ENCODE data around the gene VANGL2. TPM values are rescaled to one million over a fixed set of nuclear protein-coding genes. Genes with fewer than 3 reads are reported as not detected.
A peak's percentile ranks its signal among the peaks of the same experiment; 100 is the strongest.

VANGL2 gene
- total RNA-seq, 1 experiment from 2014 or later: 0.26 TPM

GRCh38 chr1:160397651-160398050 lies 2.7 kb upstream of the VANGL2 start:
- BruUV-seq (replicated peaks): no TSS peak
- H3K36me3 Mint-ChIP-seq (ENCODE audit: insufficient read depth, unreplicated experiment): no peaks in the 10 kb centered on the region
- no peak for TF ChIP-seq CTCF (IDR thresholded peaks at IDR 0.05; ENCODE audit: unreplicated experiment)
- ChIA-PET POLR2A (interaction anchor here (0.7 to 1.7 kb wide), 4 partner anchors 11 to 352 kb away, joined by 3 to 5 read pairs (median 3); no protein-coding TSS in a partner anchor), CTCF (interaction anchor here (0.5 to 3.4 kb wide), 13 partner anchors 11 to 427 kb away, joined by 3 to 25 read pairs (median 4); no protein-coding TSS in a partner anchor)
- no peak for DNase-seq (ENCODE audit: unreplicated experiment)
- H3K4me3 Mint-ChIP-seq (ENCODE audit: unreplicated experiment): no peak overlapping the region
- H3K27me3 Mint-ChIP-seq (ENCODE audit: insufficient read depth, unreplicated experiment): peaks cover 16% of the 10 kb centered on the region
- intact Hi-C loops (cut with micrococcal nuclease): no loop called here
- no peak overlapping the region for H3K27ac Mint-ChIP-seq (ENCODE audit: low read depth, unreplicated experiment)
- no peaks in the 10 kb centered on the region for H3K9me3 Mint-ChIP-seq (ENCODE audit: unreplicated experiment)
- H3K4me1 Mint-ChIP-seq (ENCODE audit: insufficient read depth, unreplicated experiment): peaks cover 7% of the 10 kb centered on the region

- DNase-seq (ENCODE audit: unreplicated experiment): peak; percentile 36
- ChIA-PET CTCF (interaction anchor here (0.8 to 3.4 kb wide), 7 partner anchors 10 to 107 kb away, joined by 3 to 25 read pairs (median 4); no protein-coding TSS in a partner anchor), POLR2A (interaction anchor here (1.7 kb wide), 1 partner anchor 10 kb away, joined by 5 read pairs; no protein-coding TSS in a partner anchor)
- Mint-ChIP-seq H3K27me3 (ENCODE audit: insufficient read depth, unreplicated experiment) (peaks cover 16% of the 10 kb centered on the region), H3K9me3 (ENCODE audit: unreplicated experiment) (no peaks in the 10 kb centered on the region), H3K36me3 (ENCODE audit: insufficient read depth, unreplicated experiment) (no peaks in the 10 kb centered on the region), H3K4me3 (ENCODE audit: unreplicated experiment) (no peak overlapping the region), H3K27ac (ENCODE audit: low read depth, unreplicated experiment) (no peak overlapping the region), H3K4me1 (ENCODE audit: insufficient read depth, unreplicated experiment) (peaks cover 7% of the 10 kb centered on the region)
- no peak for TF ChIP-seq CTCF (IDR thresholded peaks at IDR 0.05; ENCODE audit: unreplicated experiment)
- no TSS peak for BruUV-seq (replicated peaks)
- intact Hi-C loops (cut with micrococcal nuclease): no loop called here
These were observed 1.5 kb upstream of the VANGL2 start for GRCh38 chr1:160398823-160399222.

GRCh38 chr1:160399544-160400222 lies 681 bp upstream of the VANGL2 start:
- intact Hi-C loops (cut with micrococcal nuclease): no loop called here
- no peak for TF ChIP-seq CTCF (IDR thresholded peaks at IDR 0.05; ENCODE audit: unreplicated experiment)
- Mint-ChIP-seq H3K27me3 (ENCODE audit: insufficient read depth, unreplicated experiment) (peaks cover 16% of the 10 kb centered on the region), H3K4me1 (ENCODE audit: insufficient read depth, unreplicated experiment) (peaks cover 7% of the 10 kb centered on the region), H3K27ac (ENCODE audit: low read depth, unreplicated experiment) (no peak overlapping the region), H3K36me3 (ENCODE audit: insufficient read depth, unreplicated experiment) (no peaks in the 10 kb centered on the region), H3K4me3 (ENCODE audit: unreplicated experiment) (no peak overlapping the region), H3K9me3 (ENCODE audit: unreplicated experiment) (no peaks in the 10 kb centered on the region)
- POLR2A ChIA-PET: no interaction called here
- CTCF ChIA-PET: no interaction called here
- BruUV-seq (replicated peaks): no TSS peak
- no peak for DNase-seq (ENCODE audit: unreplicated experiment)

- Mint-ChIP-seq H3K27me3 (ENCODE audit: insufficient read depth, unreplicated experiment) (peaks cover 16% of the 10 kb centered on the region), H3K27ac (ENCODE audit: low read depth, unreplicated experiment) (no peak overlapping the region)
- intact Hi-C loops (cut with micrococcal nuclease): no loop called here
These were observed 502 bp downstream of the VANGL2 start for GRCh38 chr1:160400646-160401486.

More at GRCh38 chr1:160400646-160401486, 502 bp downstream of the VANGL2 start:
- Mint-ChIP-seq H3K9me3 (ENCODE audit: unreplicated experiment) (no peaks in the 10 kb centered on the region), H3K36me3 (ENCODE audit: insufficient read depth, unreplicated experiment) (no peaks in the 10 kb centered on the region), H3K4me3 (ENCODE audit: unreplicated experiment) (no peak overlapping the region), H3K4me1 (ENCODE audit: insufficient read depth, unreplicated experiment) (peaks cover 7% of the 10 kb centered on the region)
- no peak for TF ChIP-seq CTCF (IDR thresholded peaks at IDR 0.05; ENCODE audit: unreplicated experiment)
- POLR2A ChIA-PET: no interaction called here
- DNase-seq (ENCODE audit: unreplicated experiment): no peak
- no TSS peak for BruUV-seq (replicated peaks)
- CTCF ChIA-PET: interaction anchor here (0.7 to 1.4 kb wide), 2 partner anchors 16 to 212 kb away, joined by 3 to 6 read pairs; no protein-coding TSS in a partner anchor

Measured in MCF 10A (cell line).